Measurements from ENCODE around the gene AANAT. TPM values are rescaled to one million over a fixed set of nuclear protein-coding genes. Genes with fewer than 3 reads are reported as not detected.

Gene AANAT
- total and polyA plus RNA-seq, 10 donors = 0.19 to 0.22 TPM; not detected in 8

- peaks cover 0 to 33% (median 3%) of the 10 kb centered on the region in 6 donors for H3K36me3 ChIP-seq
- no peak for DNase-seq
- H3K9me3 ChIP-seq = no peaks in the 10 kb centered on the region
- intact Hi-C loops (cut with DNase I; ENCODE audit: low total_unique reads) = no loop called here
- 75 to 94% (median 87%) methylated on average over 9 to 16 of the region's 16 CpGs for WGBS, 5 donors
- H3K4me1 ChIP-seq = peaks cover 72 to 100% (median 99%) of the 10 kb centered on the region in 6 donors
- peak overlapping the region in 7 of 8 donors; percentile 12 to 98 (median 96) for H3K27ac ChIP-seq
- no peak overlapping the region for H3K4me3 ChIP-seq
- H3K27me3 ChIP-seq (replicated peaks in 1 of 7) = no peaks in the 10 kb centered on the region
- TF ChIP-seq POLR2A (IDR thresholded peaks at IDR 0.05) (no peak), POLR2AphosphoS5 (IDR thresholded peaks at IDR 0.05) (peak in 1 of 3 donors; percentile 52)
These were observed 28.4 kb downstream of the AANAT start for GRCh38 chr17:76495663-76496400.

GRCh38 chr17:76496464-76496863 lies 29.1 kb downstream of the AANAT start:
- no peak for DNase-seq
- H3K4me3 ChIP-seq = no peak overlapping the region
- peak overlapping the region in 6 of 8 donors; percentile 19 to 98 (median 96) for H3K27ac ChIP-seq
- TF ChIP-seq POLR2AphosphoS5 (IDR thresholded peaks at IDR 0.05) (no peak), POLR2A (IDR thresholded peaks at IDR 0.05) (no peak), CTCF (IDR thresholded peaks at IDR 0.05 in 8 of 11, conservative IDR thresholded peaks at IDR 0.05 in 3 of 11) (no peak)
- H3K9me3 ChIP-seq = no peaks in the 10 kb centered on the region
- peaks cover 67 to 98% (median 94%) of the 10 kb centered on the region in 6 donors for H3K4me1 ChIP-seq
- intact Hi-C loops (cut with DNase I; ENCODE audit: low total_unique reads) = no loop called here
- 72 to 86% (median 81%) methylated on average over 6 of the region's 6 CpGs for WGBS, 5 donors
- no peaks in the 10 kb centered on the region for H3K27me3 ChIP-seq (replicated peaks in 1 of 7)
- H3K36me3 ChIP-seq = peaks cover 0 to 33% (median 3%) of the 10 kb centered on the region in 6 donors

- TF ChIP-seq CTCF (IDR thresholded peaks at IDR 0.05 in 8 of 11, conservative IDR thresholded peaks at IDR 0.05 in 3 of 11) (no peak), POLR2AphosphoS5 (IDR thresholded peaks at IDR 0.05) (no peak), POLR2A (IDR thresholded peaks at IDR 0.05) (no peak)
- no peaks in the 10 kb centered on the region for H3K9me3 ChIP-seq
- peak overlapping the region in 4 of 8 donors; percentile 7 to 99 (median 96) for H3K4me3 ChIP-seq
- peaks cover 62 to 98% (median 94%) of the 10 kb centered on the region in 6 donors for H3K4me1 ChIP-seq
- H3K36me3 ChIP-seq = peaks cover 0 to 33% (median 3%) of the 10 kb centered on the region in 6 donors
- H3K27ac ChIP-seq = peak overlapping the region; percentile 79 to 98 (median 93)
- H3K27me3 ChIP-seq (replicated peaks in 1 of 7) = no peaks in the 10 kb centered on the region
- 59 to 79% (median 72%) methylated on average over 2 of the region's 2 CpGs for WGBS, 5 donors
- DNase-seq = no peak
- intact Hi-C loops (cut with DNase I; ENCODE audit: low total_unique reads) = no loop called here
These were observed 30.2 kb downstream of the AANAT start for GRCh38 chr17:76497699-76497978.

- 42 to 60% (median 55%) methylated on average over 27 to 31 of the region's 31 CpGs for WGBS, 5 donors
- no peaks in the 10 kb centered on the region for H3K9me3 ChIP-seq
- H3K36me3 ChIP-seq = peaks cover 0 to 33% (median 3%) of the 10 kb centered on the region in 6 donors
- DNase-seq = peak; percentile 89
- peak overlapping the region in 6 of 8 donors; percentile 7 to 99 (median 91) for H3K4me3 ChIP-seq
- H3K27me3 ChIP-seq (replicated peaks in 1 of 7) = no peaks in the 10 kb centered on the region
- peak overlapping the region; percentile 79 to 98 (median 93) for H3K27ac ChIP-seq
- TF ChIP-seq POLR2A (IDR thresholded peaks at IDR 0.05) (no peak), CTCF (IDR thresholded peaks at IDR 0.05 in 8 of 11, conservative IDR thresholded peaks at IDR 0.05 in 3 of 11) (no peak), POLR2AphosphoS5 (IDR thresholded peaks at IDR 0.05) (peak; percentile 75 to 84 (median 84))
- peaks cover 56 to 98% (median 89%) of the 10 kb centered on the region in 6 donors for H3K4me1 ChIP-seq
- intact Hi-C loops (cut with DNase I; ENCODE audit: low total_unique reads) = no loop called here
These were observed 30.8 kb downstream of the AANAT start for GRCh38 chr17:76497979-76498875.

Measured in spleen (tissue), 11 donors.